K562 (cell line): ENCODE measurements around the gene CD74. TPM values are rescaled to one million over a fixed set of nuclear protein-coding genes. Genes with fewer than 3 reads are reported as not detected.

Experiments
- ATAC-seq: fragments of 200-7000 bp; cut with Tn5 transposase; 3 replicates; pipeline ENCODE4 v1.9.1; 2020; ENCODE audit warnings: moderate library complexity
- BruUV-seq: library from RNA; stranded (reverse); fragments of 400-500 nt; replicated peaks from 2 replicates; lab custom pipeline; 2021; lab: Mats Ljungman, UMichigan
- CTCF ChIA-PET: fragments of 300-600 bp; formaldehyde crosslinking; extraction: SDS; loops from one replicate; lab custom pipeline; 2021; ENCODE audit warnings: low intra/inter-chr PET ratio; lab: Yijun Ruan, JAX
- POLR2A ChIA-PET: fragments of 300-600, 350-650 bp; sonication (Branson Sonifier 250); formaldehyde crosslinking; extraction: SDS; loops from one replicate; lab custom pipeline; 2021; ENCODE audit warnings: antibody characterized with exemption, inconsistent platforms; lab: Yijun Ruan, JAX
- DNase-seq, 4 experiments: peaks; one replicate each; pipeline versions ENCODE4 v3.0.0 to v3.0.0-alpha.2; 2011 to 2018; ENCODE audit warnings: low spot score in 3 of 4, mixed read lengths in 3 of 4; ENCODE audit errors: extremely low read depth in 1 of 4
- FAIRE-seq: peaks from 2 replicates; lab custom pipeline; 2011; peaks lifted over from hg19 to GRCh38; lab: Jason Lieb, UNC
- H2AFZ ChIP-seq: 2 replicates; pipeline ENCODE4 v1.6.0; 2011; ENCODE audit warnings: low read depth, low read length, control low read depth, inconsistent platforms
- H3K27ac ChIP-seq: fragments of 200-600 bp; 3 replicates; pipeline ENCODE4 v1.8.0; 2011; ENCODE audit warnings: low read depth, mild to moderate bottlenecking, control low read depth, inconsistent platforms, low read length, moderate library complexity, mixed read lengths; ENCODE audit errors: extremely low read depth
- H3K27me3 ChIP-seq, 2 experiments: fragments of 300-600 bp in 1 of 2; 2 replicates in 1 of 2; 3 replicates in 1 of 2; pipeline versions ENCODE4 v1.6.0 to v1.8.0; 2011; ENCODE audit warnings: inconsistent platforms in 2 of 2, low read length in 2 of 2, mild to moderate bottlenecking in 1 of 2, mixed read lengths in 1 of 2, moderate library complexity in 1 of 2; ENCODE audit not compliant: control insufficient read depth in 2 of 2, insufficient read depth in 2 of 2
- H3K36me3 ChIP-seq: fragments of 300-600 bp; 3 replicates; pipeline ENCODE4 v1.8.0; 2011; ENCODE audit warnings: mild to moderate bottlenecking, low read length, inconsistent platforms; ENCODE audit not compliant: control insufficient read depth, insufficient read depth
- H3K4me1 ChIP-seq, 2 experiments: fragments of 200-600 bp in 1 of 2; replicated peaks in 1 of 2; 2 replicates in 1 of 2; 3 replicates in 1 of 2; pipeline versions ENCODE4 v1.5.1 to v1.8.0; 2011; ENCODE audit warnings: inconsistent platforms in 2 of 2, low read length in 2 of 2, mild to moderate bottlenecking in 1 of 2, mixed read lengths in 1 of 2, moderate library complexity in 1 of 2; ENCODE audit not compliant: control insufficient read depth in 2 of 2, insufficient read depth in 2 of 2
- H3K4me2 ChIP-seq: 2 replicates; pipeline ENCODE4 v1.6.1; 2011; ENCODE audit warnings: low read length, control low read depth, inconsistent platforms, mixed read lengths; ENCODE audit not compliant: insufficient read depth
- H3K4me3 ChIP-seq: fragments of 200-600 bp; sonication (generic), shearing (Covaris generic); 2 replicates; pipeline ENCODE4 v1.5.1; 2016; ENCODE audit warnings: control low read depth, inconsistent platforms
- H3K79me2 ChIP-seq: fragments of 200-600 bp; 3 replicates; pipeline ENCODE4 v1.8.0; 2011; ENCODE audit warnings: low read length, inconsistent platforms; ENCODE audit not compliant: control insufficient read depth, insufficient read depth
- H3K9ac ChIP-seq, 2 experiments: 2 replicates each; pipeline versions ENCODE4 v1.6.0 to v1.6.1; 2011; ENCODE audit warnings: low read depth in 2 of 2, low read length in 2 of 2, control low read depth in 1 of 2, inconsistent platforms in 1 of 2, mild to moderate bottlenecking in 1 of 2, mixed read lengths in 1 of 2; ENCODE audit not compliant: insufficient read depth in 1 of 2
- H3K9me1 ChIP-seq: one replicate; pipeline ENCODE4 v1.6.0; 2011; ENCODE audit warnings: inconsistent platforms, mild to moderate bottlenecking, low read length, moderate library complexity; ENCODE audit not compliant: control insufficient read depth, insufficient read depth
- H3K9me3 ChIP-seq: replicated peaks from 2 replicates; pipeline ENCODE4 v1.5.1; 2011; ENCODE audit warnings: low read depth, low read length, inconsistent platforms; ENCODE audit not compliant: control insufficient read depth, insufficient read depth
- H4K20me1 ChIP-seq: replicated peaks from 2 replicates; pipeline ENCODE4 v1.6.1; 2011; ENCODE audit warnings: low read length, inconsistent platforms, mixed read lengths; ENCODE audit not compliant: control insufficient read depth, insufficient read depth
- LARP7 ChIP-seq: fragments of 450-650 bp; IDR thresholded peaks from 2 replicates; pipeline ENCODE4 v1.6.1; 2016
- NFIC ChIP-seq: fragments of 450-650 bp; IDR thresholded peaks from 2 replicates; pipeline ENCODE4 v1.6.1; 2017; ENCODE audit warnings: mild to moderate bottlenecking, inconsistent platforms
- TEAD4 ChIP-seq, 2 experiments: sonication (generic) in 1 of 2; formaldehyde crosslinking in 1 of 2; IDR thresholded peaks; 2 replicates each; pipeline versions ENCODE4 v1.6.1 to v1.8.0; 2012 to 2022; ENCODE audit warnings: borderline replicate concordance in 1 of 2, inconsistent platforms in 1 of 2, low read length in 1 of 2, mild to moderate bottlenecking in 1 of 2, missing genetic modification reagents in 1 of 2
- ZZZ3 ChIP-seq: fragments of 450-650 bp; IDR thresholded peaks from 2 replicates; pipeline ENCODE4 v1.6.1; 2016; ENCODE audit warnings: antibody characterized with exemption, mild to moderate bottlenecking, moderate library complexity
- WGBS: fragments of 100-300 bp; shearing (Covaris generic); methylation state at CpG from one replicate; pipeline ENCODE4 v1.1.6; 2016; ENCODE audit warnings: low coverage, mixed read lengths; ENCODE audit not compliant: insufficient coverage; ENCODE audit errors: missing lambda C conversion rate; 5-methylcytosine and 5-hydroxymethylcytosine counted together
- in situ Hi-C: fragments of 300-500 bp; cut with MboI; formaldehyde crosslinking; loops from 4 replicates; pipeline ENCODE4 v1.15.0; 2018; ENCODE audit warnings: inconsistent platforms, mixed read lengths
- intact Hi-C: fragments of 100-400 bp; cut with micrococcal nuclease; formaldehyde crosslinking; loops from 2 replicates; pipeline ENCODE4 v1.14.2; 2022
- polyA plus RNA-seq, 8 experiments: library from polyadenylated mRNA; depleted of rRNA in 4 of 8; stranded (reverse) in 5 of 8; unstranded in 3 of 8; fragments of >200 nt; fragmentation: Nextera tagmentation in 2 of 8; fragmentation: Illumina TruSeq in 1 of 8; extraction: Ambion mirVana in 2 of 8; extraction: Trizol in 1 of 8; gene quantifications; 2 replicates each; pipeline versions ENCODE4 v1.2.1 to v1.2.3, GENCODE V29; 2011 to 2014; ENCODE audit warnings: inconsistent platforms in 1 of 8, missing spikeins in 1 of 8
- total RNA-seq, 7 experiments: library from RNA; depleted of rRNA in 6 of 7; stranded (reverse); fragments of >200 nt in 6 of 7; fragmentation: Illumina TruSeq in 2 of 7; extraction: Trizol in 2 of 7; gene quantifications; 2 replicates each; pipeline versions ENCODE4 v1.2.1 to v1.2.3, GENCODE V29; 2011 to 2021; ENCODE audit warnings: low replicate concordance in 1 of 7
- TF ChIP-seq, protein P1 (sequence below): fragments of 250-450 bp; sonication (Bioruptor Pico); IDR thresholded peaks from 2 replicates; pipeline ENCODE4 v1.5.0; 2021; ENCODE audit warnings: mild to moderate bottlenecking, moderate library complexity
- TF ChIP-seq, protein P2 (sequence below): fragments of 250-450 bp; sonication (Bioruptor Pico); IDR thresholded peaks from 2 replicates; pipeline ENCODE4 v1.8.0; 2021; ENCODE audit warnings: moderate library complexity, mild to moderate bottlenecking, inconsistent platforms

The CD74 gene
- total and polyA plus RNA-seq, 9 of the 15 experiments (the other 6 are each of a cell fraction or from before 2014, with no cell fraction given): 0.07 to 4.8 (median 0.32) TPM

DNA sequence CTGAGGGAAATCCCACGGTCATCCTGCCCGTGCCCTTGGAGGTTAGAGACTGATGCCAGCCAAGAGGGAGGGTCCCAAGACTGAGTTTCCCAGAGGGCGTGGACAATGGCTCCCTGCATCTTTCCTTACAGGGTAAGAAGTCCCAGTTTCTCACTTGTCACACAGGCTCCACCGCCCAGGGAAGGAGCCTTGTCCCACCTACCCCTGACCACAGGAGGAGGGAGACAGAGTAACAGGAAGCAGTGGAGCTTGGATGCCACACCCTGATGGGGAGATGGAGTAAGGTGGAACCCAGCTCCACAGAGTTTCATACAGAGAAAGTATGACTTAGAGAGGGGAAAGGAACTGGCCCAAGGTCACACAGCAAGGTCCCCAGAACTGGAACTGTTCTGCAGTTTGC lies 9.4 kb upstream of the CD74 start:
- no peak for FAIRE-seq
- Histone ChIP-seq H3K36me3 (no peaks in the 10 kb centered on the region), H3K9me1 (no peaks in the 10 kb centered on the region), H3K4me2 (no peak overlapping the region), H3K4me3 (no peak overlapping the region), H2AFZ (no peak overlapping the region), H3K4me1 (no peaks in the 10 kb centered on the region; a peak in 2 of 5 replicates), H3K27me3 (peaks cover 5 to 9% of the 10 kb centered on the region in 2 experiments; a peak in 4 of 5 replicates), H3K27ac (no peak overlapping the region), H3K79me2 (no peaks in the 10 kb centered on the region), H3K9ac (no peak overlapping the region; a peak in 1 of 4 replicates), H4K20me1 (no peaks in the 10 kb centered on the region), H3K9me3 (no peaks in the 10 kb centered on the region)
- no peak for DNase-seq
- in situ Hi-C loops: no loop called here
- WGBS: 0% methylated on average over 3 of the region's 4 CpGs
- CTCF ChIA-PET: no interaction called here
- BruUV-seq: no TSS peak
- 0 out of 3 replicates have a peak, but pooled peaks have one; percentile 30 for ATAC-seq
- TF ChIP-seq TEAD4 (IDR thresholded peaks at IDR 0.05; ENCODE audit: low read length): no peak
- no peak for TF ChIP-seq TEAD4 (CRISPR knock-in tag; IDR thresholded peaks at IDR 0.05; ENCODE audit: borderline replicate concordance)
- TF ChIP-seq, protein P1, sequence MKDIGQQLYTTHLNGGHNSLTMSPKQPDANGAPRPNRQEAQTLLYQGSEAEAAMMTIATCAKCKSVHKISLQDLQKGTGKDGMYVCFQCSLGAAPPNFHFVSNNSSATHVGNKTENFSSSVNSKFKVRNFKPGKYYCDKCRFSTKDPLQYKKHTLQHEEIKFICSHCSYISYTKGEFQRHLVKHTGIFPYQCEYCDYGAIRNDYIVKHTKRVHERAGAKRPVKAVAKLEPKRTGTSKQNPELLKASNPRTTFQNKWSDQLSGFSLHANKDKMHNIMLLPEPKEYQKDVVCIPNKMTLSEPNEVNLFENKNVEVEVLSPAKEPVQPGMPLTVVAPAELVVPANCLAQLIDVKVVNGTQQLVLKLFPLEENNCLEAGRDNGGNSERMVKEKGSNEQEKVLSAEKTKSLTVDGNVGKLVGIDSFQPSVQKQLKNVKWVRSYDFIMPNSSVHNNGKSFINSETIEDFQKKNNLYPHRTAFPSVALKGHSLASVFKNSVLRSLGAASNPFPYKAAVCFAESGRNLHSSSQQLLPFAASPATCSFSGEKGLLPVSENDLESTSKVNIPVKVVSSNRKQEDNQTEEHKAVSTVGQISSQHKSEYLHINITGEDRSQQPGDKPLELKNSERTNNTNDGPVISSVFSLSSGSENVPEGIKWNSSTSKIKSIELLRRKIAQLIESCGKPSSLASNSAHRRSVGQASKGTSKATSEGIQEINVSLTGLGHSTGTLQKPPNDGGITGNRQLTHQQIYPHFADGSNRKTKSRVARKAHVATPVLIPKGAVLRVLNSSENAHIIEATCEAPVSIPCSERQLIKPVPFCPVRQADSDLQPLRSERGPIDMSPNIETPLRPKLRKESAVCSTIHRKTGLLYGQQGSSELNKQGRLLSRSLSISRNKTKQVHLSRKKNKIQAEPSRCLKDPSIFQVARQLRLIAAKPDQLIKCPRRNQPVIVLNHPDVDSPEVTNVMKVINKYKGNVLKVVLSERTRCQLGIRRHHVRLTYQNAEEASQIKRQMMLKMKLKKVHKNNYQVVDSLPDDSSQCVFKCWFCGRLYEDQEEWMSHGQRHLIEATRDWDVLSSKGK (CRISPR knock-in tag): no peak
- no peak for TF ChIP-seq LARP7
- TF ChIP-seq ZZZ3: no peak
- no peak for TF ChIP-seq NFIC
- TF ChIP-seq, protein P2, sequence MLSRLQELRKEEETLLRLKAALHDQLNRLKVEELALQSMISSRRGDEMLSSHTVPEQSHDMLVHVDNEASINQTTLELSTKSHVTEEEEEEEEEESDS (CRISPR knock-in tag): no peak
- intact Hi-C loops: no loop called here
- POLR2A ChIA-PET: interaction anchor here (0.6 to 1.2 kb wide), 3 partner anchors 10 to 127 kb away, joined by 3 to 5 read pairs (median 3); no protein-coding TSS in a partner anchor
